K562 (cell line): ENCODE measurements around the gene UGT2B28. TPM values are rescaled to one million over a fixed set of nuclear protein-coding genes. Genes with fewer than 3 reads are reported as not detected.
"Not testable (repeated sequence)": the region's sequence is repeated elsewhere in the genome, so short reads cannot be mapped to it uniquely, and the experiment has no call there.

Experiments
- ATAC-seq: fragments of 200-7000 bp; cut with Tn5 transposase; 3 replicates; pipeline ENCODE4 v1.9.1; 2020; ENCODE audit warnings: moderate library complexity
- BruUV-seq: library from RNA; stranded (reverse); fragments of 400-500 nt; replicated peaks from 2 replicates; lab custom pipeline; 2021; lab: Mats Ljungman, UMichigan
- CTCF ChIA-PET: fragments of 300-600 bp; formaldehyde crosslinking; extraction: SDS; loops from one replicate; lab custom pipeline; 2021; ENCODE audit warnings: low intra/inter-chr PET ratio; lab: Yijun Ruan, JAX
- POLR2A ChIA-PET: fragments of 300-600, 350-650 bp; sonication (Branson Sonifier 250); formaldehyde crosslinking; extraction: SDS; loops from one replicate; lab custom pipeline; 2021; ENCODE audit warnings: antibody characterized with exemption, inconsistent platforms; lab: Yijun Ruan, JAX
- DNase-seq, 4 experiments: peaks; one replicate each; pipeline versions ENCODE4 v3.0.0 to v3.0.0-alpha.2; 2011 to 2018; ENCODE audit warnings: low spot score in 3 of 4, mixed read lengths in 3 of 4; ENCODE audit errors: extremely low read depth in 1 of 4
- FAIRE-seq: peaks from 2 replicates; lab custom pipeline; 2011; peaks lifted over from hg19 to GRCh38; lab: Jason Lieb, UNC
- H2AFZ ChIP-seq: 2 replicates; pipeline ENCODE4 v1.6.0; 2011; ENCODE audit warnings: low read depth, low read length, control low read depth, inconsistent platforms
- H3K27ac ChIP-seq: fragments of 200-600 bp; 3 replicates; pipeline ENCODE4 v1.8.0; 2011; ENCODE audit warnings: low read depth, mild to moderate bottlenecking, control low read depth, inconsistent platforms, low read length, moderate library complexity, mixed read lengths; ENCODE audit errors: extremely low read depth
- H3K27me3 ChIP-seq, 2 experiments: fragments of 300-600 bp in 1 of 2; 2 replicates in 1 of 2; 3 replicates in 1 of 2; pipeline versions ENCODE4 v1.6.0 to v1.8.0; 2011; ENCODE audit warnings: inconsistent platforms in 2 of 2, low read length in 2 of 2, mild to moderate bottlenecking in 1 of 2, mixed read lengths in 1 of 2, moderate library complexity in 1 of 2; ENCODE audit not compliant: control insufficient read depth in 2 of 2, insufficient read depth in 2 of 2
- H3K36me3 ChIP-seq: fragments of 300-600 bp; 3 replicates; pipeline ENCODE4 v1.8.0; 2011; ENCODE audit warnings: mild to moderate bottlenecking, low read length, inconsistent platforms; ENCODE audit not compliant: control insufficient read depth, insufficient read depth
- H3K4me1 ChIP-seq, 2 experiments: fragments of 200-600 bp in 1 of 2; replicated peaks in 1 of 2; 2 replicates in 1 of 2; 3 replicates in 1 of 2; pipeline versions ENCODE4 v1.5.1 to v1.8.0; 2011; ENCODE audit warnings: inconsistent platforms in 2 of 2, low read length in 2 of 2, mild to moderate bottlenecking in 1 of 2, mixed read lengths in 1 of 2, moderate library complexity in 1 of 2; ENCODE audit not compliant: control insufficient read depth in 2 of 2, insufficient read depth in 2 of 2
- H3K4me2 ChIP-seq: 2 replicates; pipeline ENCODE4 v1.6.1; 2011; ENCODE audit warnings: low read length, control low read depth, inconsistent platforms, mixed read lengths; ENCODE audit not compliant: insufficient read depth
- H3K4me3 ChIP-seq: fragments of 200-600 bp; sonication (generic), shearing (Covaris generic); 2 replicates; pipeline ENCODE4 v1.5.1; 2016; ENCODE audit warnings: control low read depth, inconsistent platforms
- H3K79me2 ChIP-seq: fragments of 200-600 bp; 3 replicates; pipeline ENCODE4 v1.8.0; 2011; ENCODE audit warnings: low read length, inconsistent platforms; ENCODE audit not compliant: control insufficient read depth, insufficient read depth
- H3K9ac ChIP-seq, 2 experiments: 2 replicates each; pipeline versions ENCODE4 v1.6.0 to v1.6.1; 2011; ENCODE audit warnings: low read depth in 2 of 2, low read length in 2 of 2, control low read depth in 1 of 2, inconsistent platforms in 1 of 2, mild to moderate bottlenecking in 1 of 2, mixed read lengths in 1 of 2; ENCODE audit not compliant: insufficient read depth in 1 of 2
- H3K9me1 ChIP-seq: one replicate; pipeline ENCODE4 v1.6.0; 2011; ENCODE audit warnings: inconsistent platforms, mild to moderate bottlenecking, low read length, moderate library complexity; ENCODE audit not compliant: control insufficient read depth, insufficient read depth
- H3K9me3 ChIP-seq: replicated peaks from 2 replicates; pipeline ENCODE4 v1.5.1; 2011; ENCODE audit warnings: low read depth, low read length, inconsistent platforms; ENCODE audit not compliant: control insufficient read depth, insufficient read depth
- H4K20me1 ChIP-seq: replicated peaks from 2 replicates; pipeline ENCODE4 v1.6.1; 2011; ENCODE audit warnings: low read length, inconsistent platforms, mixed read lengths; ENCODE audit not compliant: control insufficient read depth, insufficient read depth
- CC2D1A ChIP-seq: fragments of 450-650 bp; IDR thresholded peaks from 2 replicates; pipeline ENCODE4 v1.6.1; 2017; ENCODE audit warnings: mild to moderate bottlenecking
- CHAMP1 ChIP-seq: fragments of 450-650 bp; IDR thresholded peaks from 2 replicates; pipeline ENCODE4 v1.6.1; 2016; ENCODE audit warnings: mild to moderate bottlenecking
- MTA2 ChIP-seq: fragments of 450-650 bp; IDR thresholded peaks from 2 replicates; pipeline ENCODE4 v1.6.1; 2016; ENCODE audit warnings: low read depth
- NCOR1 ChIP-seq: fragments of 450-650 bp; IDR thresholded peaks from 2 replicates; pipeline ENCODE4 v1.6.1; 2016; ENCODE audit warnings: mild to moderate bottlenecking, moderate library complexity
- NFIC ChIP-seq: fragments of 450-650 bp; IDR thresholded peaks from 2 replicates; pipeline ENCODE4 v1.6.1; 2017; ENCODE audit warnings: mild to moderate bottlenecking, inconsistent platforms
- SMARCE1 ChIP-seq: fragments of 450-650 bp; IDR thresholded peaks from 2 replicates; pipeline ENCODE4 v1.7.1; 2016; ENCODE audit warnings: mild to moderate bottlenecking
- TAL1 ChIP-seq: fragments of 450-650 bp; IDR thresholded peaks from 2 replicates; pipeline ENCODE4 v1.6.1; 2016; ENCODE audit warnings: mild to moderate bottlenecking
- TCF15 ChIP-seq: fragments of 250-450 bp; sonication (Bioruptor Pico); IDR thresholded peaks from 2 replicates; pipeline ENCODE4 v1.8.0; 2022; ENCODE audit warnings: moderate library complexity, mild to moderate bottlenecking, inconsistent platforms
- TEAD1 ChIP-seq, 2 experiments: fragments of 450-650 bp in 1 of 2; sonication (generic) in 1 of 2; formaldehyde crosslinking; IDR thresholded peaks; 2 replicates each; pipeline versions ENCODE4 v1.4.0 to v1.8.0; 2020 to 2022; ENCODE audit warnings: mild to moderate bottlenecking in 2 of 2, missing genetic modification reagents in 1 of 2
- TEAD4 ChIP-seq, 2 experiments: sonication (generic) in 1 of 2; formaldehyde crosslinking in 1 of 2; IDR thresholded peaks; 2 replicates each; pipeline versions ENCODE4 v1.6.1 to v1.8.0; 2012 to 2022; ENCODE audit warnings: borderline replicate concordance in 1 of 2, inconsistent platforms in 1 of 2, low read length in 1 of 2, mild to moderate bottlenecking in 1 of 2, missing genetic modification reagents in 1 of 2
- TRIM24 ChIP-seq, 2 experiments: fragments of 450-650 bp; IDR thresholded peaks; 2 replicates each; pipeline ENCODE4 v1.6.1; 2016
- ZNF766 ChIP-seq: fragments of 200-800 bp; sonication (Bioruptor generic); conservative IDR thresholded peaks from 2 replicates; pipeline ENCODE4 v1.6.1; 2016; ENCODE audit warnings: missing genetic modification characterization, missing compliant biosample characterization
- WGBS: fragments of 100-300 bp; shearing (Covaris generic); methylation state at CpG from one replicate; pipeline ENCODE4 v1.1.6; 2016; ENCODE audit warnings: low coverage, mixed read lengths; ENCODE audit not compliant: insufficient coverage; ENCODE audit errors: missing lambda C conversion rate; 5-methylcytosine and 5-hydroxymethylcytosine counted together
- in situ Hi-C: fragments of 300-500 bp; cut with MboI; formaldehyde crosslinking; loops from 4 replicates; pipeline ENCODE4 v1.15.0; 2018; ENCODE audit warnings: inconsistent platforms, mixed read lengths
- intact Hi-C: fragments of 100-400 bp; cut with micrococcal nuclease; formaldehyde crosslinking; loops from 2 replicates; pipeline ENCODE4 v1.14.2; 2022
- polyA plus RNA-seq, 8 experiments: library from polyadenylated mRNA; depleted of rRNA in 4 of 8; stranded (reverse) in 5 of 8; unstranded in 3 of 8; fragments of >200 nt; fragmentation: Nextera tagmentation in 2 of 8; fragmentation: Illumina TruSeq in 1 of 8; extraction: Ambion mirVana in 2 of 8; extraction: Trizol in 1 of 8; gene quantifications; 2 replicates each; pipeline versions ENCODE4 v1.2.1 to v1.2.3, GENCODE V29; 2011 to 2014; ENCODE audit warnings: inconsistent platforms in 1 of 8, missing spikeins in 1 of 8
- total RNA-seq, 7 experiments: library from RNA; depleted of rRNA in 6 of 7; stranded (reverse); fragments of >200 nt in 6 of 7; fragmentation: Illumina TruSeq in 2 of 7; extraction: Trizol in 2 of 7; gene quantifications; 2 replicates each; pipeline versions ENCODE4 v1.2.1 to v1.2.3, GENCODE V29; 2011 to 2021; ENCODE audit warnings: low replicate concordance in 1 of 7
- TF ChIP-seq, protein P1 (sequence below): sonication (generic); formaldehyde crosslinking; IDR thresholded peaks from 2 replicates; pipeline ENCODE4 v1.9.0; 2022; ENCODE audit warnings: mild to moderate bottlenecking, missing genetic modification reagents
- TF ChIP-seq, protein P2 (sequence below), 2 experiments: fragments of 250-450 bp in 1 of 2; fragments of 450-650 bp in 1 of 2; sonication (Bioruptor Pico) in 1 of 2; IDR thresholded peaks; 2 replicates each; pipeline versions ENCODE4 v1.6.1 to v1.8.0; 2016 to 2021; ENCODE audit warnings: mild to moderate bottlenecking in 2 of 2, moderate library complexity in 2 of 2, missing compliant biosample characterization in 1 of 2, missing genetic modification characterization in 1 of 2

Gene UGT2B28
- total and polyA plus RNA-seq, 9 of the 15 experiments (the other 6 are each of a cell fraction or from before 2014, with no cell fraction given) = not detected

DNA sequence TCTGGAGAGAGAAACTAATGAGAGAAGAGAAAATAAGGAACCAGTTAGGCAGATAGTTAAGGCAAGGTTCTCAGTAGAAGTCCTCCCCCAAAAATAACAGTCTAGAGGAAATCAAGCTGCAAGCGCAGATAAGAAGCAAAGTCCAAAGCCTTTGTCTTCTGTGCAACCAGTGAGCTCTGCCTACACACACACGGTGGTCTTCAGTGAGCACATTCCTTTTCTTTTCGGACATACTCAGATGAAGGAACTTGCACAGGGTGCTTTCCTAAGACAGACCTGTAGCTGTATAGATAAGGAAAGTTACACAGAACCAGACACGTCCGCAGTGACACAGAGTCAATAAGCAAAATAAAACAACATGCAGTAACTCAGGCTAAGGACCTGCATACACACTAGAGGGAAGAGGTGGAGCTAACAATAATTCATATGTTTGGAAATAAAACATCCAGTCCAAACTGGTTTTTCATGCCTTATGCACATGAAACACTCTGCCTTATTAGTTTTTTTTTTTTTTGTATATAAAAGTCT, 29.3 kb downstream of the UGT2B28 start:
- H3K9me3 ChIP-seq; in situ Hi-C loops; H3K79me2 ChIP-seq; H3K36me3 ChIP-seq; H3K9ac ChIP-seq; H3K4me2 ChIP-seq; H2AFZ ChIP-seq; BruUV-seq; H3K9me1 ChIP-seq; CTCF ChIA-PET; H3K4me3 ChIP-seq; H3K27me3 ChIP-seq; H3K4me1 ChIP-seq; H4K20me1 ChIP-seq; TF ChIP-seq TEAD4 (CRISPR knock-in tag; IDR thresholded peaks at IDR 0.05; ENCODE audit: borderline replicate concordance): not testable (repeated sequence)
- FAIRE-seq = peak; percentile 85
- intact Hi-C loops = loop anchor here (10.0 kb wide), 1 partner anchor 1195 kb away; no protein-coding TSS in a partner anchor
- peak overlapping the region; percentile 64; the same call in 1 of the 3 replicates for H3K27ac ChIP-seq
- 7% methylated on average over 3 of the region's 5 CpGs for WGBS
- DNase-seq = peak; percentile 6 to 45 (median 6)
- POLR2A ChIA-PET = interaction anchor here (1.1 kb wide), 1 partner anchor 130 kb away, joined by 3 read pairs; no protein-coding TSS in a partner anchor
- ATAC-seq = peak; percentile 56
- TF ChIP-seq TCF15 (CRISPR knock-in tag) (0 out of 2 replicates have a peak, but pooled peaks have one; percentile 82), TAL1 (peak; percentile 70), MTA2 (peak; percentile 59), NFIC (peak; percentile 18; the same call in 1 of the 2 replicates), CC2D1A (peak; percentile 67; the same call in 1 of the 2 replicates), CHAMP1 (peak; percentile 56; the same call in 1 of the 2 replicates), TEAD4 (IDR thresholded peaks at IDR 0.05; ENCODE audit: low read length) (peak; percentile 37; the same call in 1 of the 2 replicates), NCOR1 (peak; percentile 63), TRIM24 (IDR thresholded peaks at IDR 0.05) (peak; percentile 14 to 65; a peak in 2 of 4 replicates), ZNF766 (CRISPR knock-in tag) (0 out of 2 replicates have a peak, but pooled peaks have one; percentile 12), SMARCE1 (0 out of 2 replicates have a peak, but pooled peaks have one; percentile 36), TEAD1 (CRISPR knock-in tag; IDR thresholded peaks at IDR 0.05) (0 out of 4 replicates have a peak, but pooled peaks of 1 of the 2 experiments have one; percentile 21)
- TF ChIP-seq, protein P1, sequence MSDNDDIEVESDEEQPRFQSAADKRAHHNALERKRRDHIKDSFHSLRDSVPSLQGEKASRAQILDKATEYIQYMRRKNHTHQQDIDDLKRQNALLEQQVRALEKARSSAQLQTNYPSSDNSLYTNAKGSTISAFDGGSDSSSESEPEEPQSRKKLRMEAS (CRISPR knock-in tag) = peak; percentile 58; the same call in 1 of the 2 replicates
- TF ChIP-seq, protein P2, sequence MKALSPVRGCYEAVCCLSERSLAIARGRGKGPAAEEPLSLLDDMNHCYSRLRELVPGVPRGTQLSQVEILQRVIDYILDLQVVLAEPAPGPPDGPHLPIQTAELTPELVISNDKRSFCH (CRISPR knock-in tag; IDR thresholded peaks at IDR 0.05) = not testable (repeated sequence)
- TF ChIP-seq, protein P2 (tag; IDR thresholded peaks at IDR 0.05) = peak; percentile 74; the same call in 1 of the 2 replicates
